ENCODE data around the gene CHST9.

Gene CHST9

GRCh38 chr18:27075828-27076227 is 109.3 kb downstream of the CHST9 start:
- H3K79me2 ChIP-seq (ENCODE audit: control insufficient read depth, low read length), result no peaks in the 10 kb centered on the region
- H3F3A ChIP-seq (ENCODE audit: control insufficient read depth, insufficient read depth), result 0 out of 2 replicates have a peak, but pooled peaks cover 3% of the 10 kb centered on the region
- TF ChIP-seq EZH2phosphoT487 (IDR thresholded peaks at IDR 0.05; ENCODE audit: borderline replicate concordance, low read length), result no peak
- TF ChIP-seq, protein P1, sequence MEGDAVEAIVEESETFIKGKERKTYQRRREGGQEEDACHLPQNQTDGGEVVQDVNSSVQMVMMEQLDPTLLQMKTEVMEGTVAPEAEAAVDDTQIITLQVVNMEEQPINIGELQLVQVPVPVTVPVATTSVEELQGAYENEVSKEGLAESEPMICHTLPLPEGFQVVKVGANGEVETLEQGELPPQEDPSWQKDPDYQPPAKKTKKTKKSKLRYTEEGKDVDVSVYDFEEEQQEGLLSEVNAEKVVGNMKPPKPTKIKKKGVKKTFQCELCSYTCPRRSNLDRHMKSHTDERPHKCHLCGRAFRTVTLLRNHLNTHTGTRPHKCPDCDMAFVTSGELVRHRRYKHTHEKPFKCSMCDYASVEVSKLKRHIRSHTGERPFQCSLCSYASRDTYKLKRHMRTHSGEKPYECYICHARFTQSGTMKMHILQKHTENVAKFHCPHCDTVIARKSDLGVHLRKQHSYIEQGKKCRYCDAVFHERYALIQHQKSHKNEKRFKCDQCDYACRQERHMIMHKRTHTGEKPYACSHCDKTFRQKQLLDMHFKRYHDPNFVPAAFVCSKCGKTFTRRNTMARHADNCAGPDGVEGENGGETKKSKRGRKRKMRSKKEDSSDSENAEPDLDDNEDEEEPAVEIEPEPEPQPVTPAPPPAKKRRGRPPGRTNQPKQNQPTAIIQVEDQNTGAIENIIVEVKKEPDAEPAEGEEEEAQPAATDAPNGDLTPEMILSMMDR (IDR thresholded peaks at IDR 0.05; ENCODE audit: low read depth, low read length, poor library complexity, severe bottlenecking), result no peak
- H3K27me3 ChIP-seq (ENCODE audit: control insufficient read depth, low read length), result no peaks in the 10 kb centered on the region
- H3K4me3 ChIP-seq (ENCODE audit: low read length), result no peak overlapping the region
- peaks cover 35% of the 10 kb centered on the region for H3K4me1 ChIP-seq (ENCODE audit: control insufficient read depth, low read length)
- H3K9me2 ChIP-seq (replicated peaks; ENCODE audit: control insufficient read depth, low read length), result no peaks in the 10 kb centered on the region
- no peak overlapping the region for H3K27ac ChIP-seq (ENCODE audit: low read depth, low read length)
- no peaks in the 10 kb centered on the region for H3K36me3 ChIP-seq (ENCODE audit: control insufficient read depth, low read length)
- H4K20me1 ChIP-seq (ENCODE audit: control insufficient read depth, insufficient read depth, low read depth, low read length), result no peaks in the 10 kb centered on the region
- no peak overlapping the region for H3K4me2 ChIP-seq (ENCODE audit: low read length)
- no peaks in the 10 kb centered on the region for H3K9me3 ChIP-seq (ENCODE audit: control insufficient read depth, insufficient read depth, low read length)

GRCh38 chr18:27073404-27073830 is 111.7 kb downstream of the CHST9 start:
- TF ChIP-seq, protein P1 (IDR thresholded peaks at IDR 0.05; ENCODE audit: low read depth, low read length, poor library complexity, severe bottlenecking), result no peak
- no peak for TF ChIP-seq EZH2phosphoT487 (IDR thresholded peaks at IDR 0.05; ENCODE audit: borderline replicate concordance, low read length)
- no peaks in the 10 kb centered on the region for H3K9me2 ChIP-seq (replicated peaks; ENCODE audit: control insufficient read depth, low read length)
- H3K9me3 ChIP-seq (ENCODE audit: control insufficient read depth, insufficient read depth, low read length), result no peaks in the 10 kb centered on the region

GRCh38 chr18:27064673-27065072 is 120.4 kb downstream of the CHST9 start:
- H4K20me1 ChIP-seq (ENCODE audit: control insufficient read depth, insufficient read depth, low read depth, low read length), result no peaks in the 10 kb centered on the region
- no peaks in the 10 kb centered on the region for H3K79me2 ChIP-seq (ENCODE audit: control insufficient read depth, low read length)
- no peaks in the 10 kb centered on the region for H3K27me3 ChIP-seq (ENCODE audit: control insufficient read depth, low read length)
- TF ChIP-seq, protein P1 (IDR thresholded peaks at IDR 0.05; ENCODE audit: low read depth, low read length, poor library complexity, severe bottlenecking), result no peak
- TF ChIP-seq EZH2phosphoT487 (IDR thresholded peaks at IDR 0.05; ENCODE audit: borderline replicate concordance, low read length), result no peak
- peaks cover 22% of the 10 kb centered on the region for H3K4me1 ChIP-seq (ENCODE audit: control insufficient read depth, low read length)
- H3K4me2 ChIP-seq (ENCODE audit: low read length), result no peak overlapping the region
- H3K27ac ChIP-seq (ENCODE audit: low read depth, low read length), result no peak overlapping the region
- no peaks in the 10 kb centered on the region; the same call in 1 of the 2 replicates for H3K9me3 ChIP-seq (ENCODE audit: control insufficient read depth, insufficient read depth, low read length)
- H3F3A ChIP-seq (ENCODE audit: control insufficient read depth, insufficient read depth), result no peaks in the 10 kb centered on the region
- no peaks in the 10 kb centered on the region; the same call in 1 of the 2 replicates for H3K9me2 ChIP-seq (replicated peaks; ENCODE audit: control insufficient read depth, low read length)
- no peak overlapping the region for H3K4me3 ChIP-seq (ENCODE audit: low read length)
- no peaks in the 10 kb centered on the region for H3K36me3 ChIP-seq (ENCODE audit: control insufficient read depth, low read length)

More at GRCh38 chr18:27073404-27073830, 111.7 kb downstream of the CHST9 start:
- peak overlapping the region; percentile 68 for H3K4me2 ChIP-seq (ENCODE audit: low read length)
- H3K79me2 ChIP-seq (ENCODE audit: control insufficient read depth, low read length), result no peaks in the 10 kb centered on the region
- peaks cover 35% of the 10 kb centered on the region for H3K4me1 ChIP-seq (ENCODE audit: control insufficient read depth, low read length)
- no peaks in the 10 kb centered on the region for H3K27me3 ChIP-seq (ENCODE audit: control insufficient read depth, low read length)
- peak overlapping the region; percentile 71 for H3K27ac ChIP-seq (ENCODE audit: low read depth, low read length)
- 0 out of 2 replicates have a peak, but pooled peaks cover 3% of the 10 kb centered on the region for H3F3A ChIP-seq (ENCODE audit: control insufficient read depth, insufficient read depth)
- H3K36me3 ChIP-seq (ENCODE audit: control insufficient read depth, low read length), result no peaks in the 10 kb centered on the region
- peak overlapping the region; percentile 58 for H3K4me3 ChIP-seq (ENCODE audit: low read length)
- no peaks in the 10 kb centered on the region for H4K20me1 ChIP-seq (ENCODE audit: control insufficient read depth, insufficient read depth, low read depth, low read length)

Measured in DOHH2 (cell line).